SH-SY5Y (cell line): Measurements from ENCODE around the gene SKIC8.

Experiments
- GATA2 ChIP-seq: IDR thresholded peaks from 2 replicates; pipeline ENCODE4 v1.6.1; 2011; ENCODE audit warnings: mild to moderate bottlenecking, low read depth, low read length
- GATA3 ChIP-seq: IDR thresholded peaks from 2 replicates; pipeline ENCODE4 v1.6.1; 2011; ENCODE audit warnings: low read depth, mild to moderate bottlenecking, low read length, moderate library complexity

GRCh38 chr15:78290222-78290621, 9.2 kb downstream of the SKIC8 start:
- TF ChIP-seq GATA3: no peak
- TF ChIP-seq GATA2: no peak
